ENCODE results near the gene ATP8B4. TPM values are rescaled to one million over a fixed set of nuclear protein-coding genes. Genes with fewer than 3 reads are reported as not detected.
A peak's percentile ranks its signal among the peaks of the same experiment; 100 is the strongest.

The ATP8B4 gene
- total and polyA plus RNA-seq, 10 donors = 1.7 to 42.8 (median 27.7) TPM

DNA sequence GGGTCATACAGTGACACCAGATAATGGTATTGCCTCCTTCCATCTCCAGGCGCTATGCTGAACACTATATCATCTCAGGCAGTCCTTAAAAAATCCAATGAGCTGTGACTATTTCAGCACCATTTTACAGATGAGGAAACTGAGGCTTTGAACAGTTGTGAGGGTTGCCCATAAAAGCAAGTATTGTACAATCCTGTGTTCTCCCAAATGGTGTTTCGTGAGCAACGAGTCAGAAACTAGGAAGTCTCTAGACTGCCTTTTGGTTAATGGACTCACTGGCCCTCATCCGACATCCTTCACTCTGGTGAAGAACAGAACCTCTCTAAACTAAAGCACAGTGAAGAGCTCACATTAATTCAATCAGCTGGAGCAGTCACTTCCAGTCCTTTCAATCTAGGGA is 61.8 kb downstream of the ATP8B4 start:
- TF ChIP-seq, protein P1, sequence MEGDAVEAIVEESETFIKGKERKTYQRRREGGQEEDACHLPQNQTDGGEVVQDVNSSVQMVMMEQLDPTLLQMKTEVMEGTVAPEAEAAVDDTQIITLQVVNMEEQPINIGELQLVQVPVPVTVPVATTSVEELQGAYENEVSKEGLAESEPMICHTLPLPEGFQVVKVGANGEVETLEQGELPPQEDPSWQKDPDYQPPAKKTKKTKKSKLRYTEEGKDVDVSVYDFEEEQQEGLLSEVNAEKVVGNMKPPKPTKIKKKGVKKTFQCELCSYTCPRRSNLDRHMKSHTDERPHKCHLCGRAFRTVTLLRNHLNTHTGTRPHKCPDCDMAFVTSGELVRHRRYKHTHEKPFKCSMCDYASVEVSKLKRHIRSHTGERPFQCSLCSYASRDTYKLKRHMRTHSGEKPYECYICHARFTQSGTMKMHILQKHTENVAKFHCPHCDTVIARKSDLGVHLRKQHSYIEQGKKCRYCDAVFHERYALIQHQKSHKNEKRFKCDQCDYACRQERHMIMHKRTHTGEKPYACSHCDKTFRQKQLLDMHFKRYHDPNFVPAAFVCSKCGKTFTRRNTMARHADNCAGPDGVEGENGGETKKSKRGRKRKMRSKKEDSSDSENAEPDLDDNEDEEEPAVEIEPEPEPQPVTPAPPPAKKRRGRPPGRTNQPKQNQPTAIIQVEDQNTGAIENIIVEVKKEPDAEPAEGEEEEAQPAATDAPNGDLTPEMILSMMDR (IDR thresholded peaks at IDR 0.05 in 8 of 11, conservative IDR thresholded peaks at IDR 0.05 in 3 of 11) = no peak
- no peak for TF ChIP-seq POLR2A (IDR thresholded peaks at IDR 0.05)
- no peak for TF ChIP-seq POLR2AphosphoS5 (IDR thresholded peaks at IDR 0.05)
- Histone ChIP-seq H3K4me1 (peaks cover 0 to 54% (median 12%) of the 10 kb centered on the region in 6 donors), H3K9me3 (no peaks in the 10 kb centered on the region), H3K27ac (peak overlapping the region in 3 of 8 donors; percentile 2 to 68 (median 9)), H3K36me3 (no peaks in the 10 kb centered on the region), H3K4me3 (no peak overlapping the region), H3K27me3 (replicated peaks in 1 of 7) (no peaks in the 10 kb centered on the region)
- WGBS, 5 donors = 64 to 87% (median 77%) methylated on average over 4 of the region's 4 CpGs
- DNase-seq = no peak
- intact Hi-C loops (cut with DNase I; ENCODE audit: low total_unique reads) = no loop called here

DNA sequence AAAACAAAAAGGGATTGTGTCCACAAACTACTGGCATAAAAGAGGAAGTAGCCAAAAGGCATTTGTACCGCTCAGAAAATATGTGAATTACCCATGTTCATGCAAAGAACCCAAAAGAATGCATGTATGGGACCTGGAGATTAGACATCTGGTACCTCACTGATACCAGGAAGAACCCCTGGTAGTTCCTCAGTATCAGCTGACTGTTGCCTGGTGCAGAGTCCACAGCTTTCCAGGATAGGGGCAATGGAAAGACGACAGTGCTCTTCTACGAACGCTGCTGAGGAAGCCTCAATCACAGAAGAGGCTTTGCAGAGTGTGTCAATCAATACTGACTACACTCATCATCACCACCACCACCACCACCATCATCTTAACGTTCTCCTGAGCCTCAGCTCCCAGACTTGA is 63.3 kb downstream of the ATP8B4 start:
- Histone ChIP-seq H3K27me3 (replicated peaks in 1 of 7) (no peaks in the 10 kb centered on the region), H3K9me3 (no peaks in the 10 kb centered on the region), H3K4me1 (peaks cover 0 to 63% (median 12%) of the 10 kb centered on the region in 6 donors), H3K4me3 (no peak overlapping the region), H3K36me3 (no peaks in the 10 kb centered on the region), H3K27ac (peak overlapping the region in 5 of 8 donors; percentile 20 to 68 (median 53))
- TF ChIP-seq, protein P1 (IDR thresholded peaks at IDR 0.05 in 8 of 11, conservative IDR thresholded peaks at IDR 0.05 in 3 of 11) = no peak
- TF ChIP-seq POLR2A (IDR thresholded peaks at IDR 0.05) = no peak
- no peak for TF ChIP-seq POLR2AphosphoS5 (IDR thresholded peaks at IDR 0.05)
- no peak for DNase-seq
- 36 to 60% (median 39%) methylated on average over 5 of the region's 5 CpGs for WGBS, 5 donors
- intact Hi-C loops (cut with DNase I; ENCODE audit: low total_unique reads) = no loop called here

- DNase-seq = no peak
- Histone ChIP-seq H3K9me3 (no peaks in the 10 kb centered on the region), H3K4me1 (peaks cover 0 to 62% (median 11%) of the 10 kb centered on the region in 6 donors), H3K36me3 (no peaks in the 10 kb centered on the region), H3K4me3 (no peak overlapping the region), H3K27me3 (replicated peaks in 1 of 7) (no peaks in the 10 kb centered on the region), H3K27ac (peak overlapping the region in 5 of 8 donors; percentile 20 to 68 (median 53))
- intact Hi-C loops (cut with DNase I; ENCODE audit: low total_unique reads) = no loop called here
- WGBS, 5 donors = 20 to 41% (median 38%) methylated on average over 1 of the region's 1 CpG
- TF ChIP-seq POLR2AphosphoS5 (IDR thresholded peaks at IDR 0.05) (no peak), POLR2A (IDR thresholded peaks at IDR 0.05) (no peak)
- TF ChIP-seq, protein P1 (IDR thresholded peaks at IDR 0.05 in 8 of 11, conservative IDR thresholded peaks at IDR 0.05 in 3 of 11) = no peak
These were observed 63.7 kb downstream of the ATP8B4 start for GRCh38 chr15:50055332-50055731.

- H3K9me3 ChIP-seq = no peaks in the 10 kb centered on the region
- H3K27ac ChIP-seq = peak overlapping the region in 3 of 8 donors; percentile 36 to 68 (median 59)
- 28 to 52% (median 32%) methylated on average over 3 of the region's 3 CpGs for WGBS, 5 donors
- intact Hi-C loops (cut with DNase I; ENCODE audit: low total_unique reads) = no loop called here
- H3K4me3 ChIP-seq = no peak overlapping the region
- TF ChIP-seq, protein P1 (IDR thresholded peaks at IDR 0.05 in 8 of 11, conservative IDR thresholded peaks at IDR 0.05 in 3 of 11) = no peak
- TF ChIP-seq POLR2AphosphoS5 (IDR thresholded peaks at IDR 0.05) (no peak), POLR2A (IDR thresholded peaks at IDR 0.05) (no peak)
- peaks cover 0 to 52% (median 4%) of the 10 kb centered on the region in 6 donors for H3K4me1 ChIP-seq
- no peaks in the 10 kb centered on the region for H3K27me3 ChIP-seq (replicated peaks in 1 of 7)
- no peak for DNase-seq
- H3K36me3 ChIP-seq = no peaks in the 10 kb centered on the region
These were observed 65.8 kb downstream of the ATP8B4 start for GRCh38 chr15:50053055-50053856.

All from spleen (tissue), 11 donors.